22Rv1 (cell line): Measurements from ENCODE around the gene C1QTNF3.
A peak's percentile ranks its signal among the peaks of the same experiment; 100 is the strongest.
"Not testable (repeated sequence)": the region's sequence is repeated elsewhere in the genome, so short reads cannot be mapped to it uniquely, and the experiment has no call there.

ENCODE experiments used
- H3K27ac ChIP-seq: fragments of 450-650 bp; 2 replicates; pipeline ENCODE4 v1.5.1; 2017
- ZFX ChIP-seq: fragments of 450-650 bp; IDR thresholded peaks from 2 replicates; pipeline ENCODE4 v1.6.1; 2017; ENCODE audit warnings: antibody characterized with exemption, borderline replicate concordance
- TF ChIP-seq, protein P1 (sequence below): fragments of 450-650 bp; IDR thresholded peaks from 2 replicates; pipeline ENCODE4 v1.5.1; 2017; ENCODE audit warnings: mild to moderate bottlenecking

The C1QTNF3 gene, protein sequence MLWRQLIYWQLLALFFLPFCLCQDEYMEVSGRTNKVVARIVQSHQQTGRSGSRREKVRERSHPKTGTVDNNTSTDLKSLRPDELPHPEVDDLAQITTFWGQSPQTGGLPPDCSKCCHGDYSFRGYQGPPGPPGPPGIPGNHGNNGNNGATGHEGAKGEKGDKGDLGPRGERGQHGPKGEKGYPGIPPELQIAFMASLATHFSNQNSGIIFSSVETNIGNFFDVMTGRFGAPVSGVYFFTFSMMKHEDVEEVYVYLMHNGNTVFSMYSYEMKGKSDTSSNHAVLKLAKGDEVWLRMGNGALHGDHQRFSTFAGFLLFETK

DNA sequence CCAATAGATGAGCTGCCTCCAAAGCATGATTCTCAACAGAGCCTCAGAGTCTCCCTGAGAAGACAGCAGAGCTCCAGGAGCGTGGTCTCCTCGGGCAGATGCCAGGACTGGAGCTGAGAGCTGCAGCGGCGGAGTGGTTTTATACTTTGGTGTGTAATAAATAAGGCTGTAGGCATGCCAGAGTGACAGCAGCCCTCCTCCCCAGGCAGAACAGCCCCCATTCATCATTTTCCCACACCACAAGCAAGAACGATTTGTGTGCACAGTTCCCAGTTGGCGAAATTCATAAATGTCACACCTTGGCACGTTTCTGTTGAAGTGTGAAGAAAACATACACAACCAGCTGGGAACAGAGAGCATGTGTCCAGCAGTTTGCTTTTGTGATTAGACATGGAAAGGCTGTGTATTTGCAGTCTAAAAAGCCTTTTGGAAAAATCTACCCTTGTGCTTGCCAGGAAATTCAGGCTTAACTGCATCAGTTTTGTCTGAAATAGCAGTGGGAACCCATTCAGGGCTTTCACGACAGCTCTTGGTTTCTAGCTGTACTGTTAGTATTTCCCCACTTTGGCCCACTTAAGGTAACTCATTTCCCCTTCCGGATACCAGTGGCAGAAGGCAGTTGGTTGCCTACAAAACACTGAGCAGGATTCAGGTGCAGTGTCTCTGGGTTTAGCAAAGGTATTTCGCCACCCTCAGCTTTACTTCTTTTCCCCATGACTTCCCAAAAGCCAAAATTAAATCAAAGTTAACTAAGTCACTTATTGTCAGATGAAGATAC is at the start of gene C1QTNF3:
Gene C1QTNF3 (minus strand): TSS at position 115 of the 778 bp plus-strand sequence. CDS start 88 bp downstream, at position 27.
- H3K27ac ChIP-seq: no peak within 1 kb of the TSS
- no peak for TF ChIP-seq ZFX
- TF ChIP-seq, protein P1, sequence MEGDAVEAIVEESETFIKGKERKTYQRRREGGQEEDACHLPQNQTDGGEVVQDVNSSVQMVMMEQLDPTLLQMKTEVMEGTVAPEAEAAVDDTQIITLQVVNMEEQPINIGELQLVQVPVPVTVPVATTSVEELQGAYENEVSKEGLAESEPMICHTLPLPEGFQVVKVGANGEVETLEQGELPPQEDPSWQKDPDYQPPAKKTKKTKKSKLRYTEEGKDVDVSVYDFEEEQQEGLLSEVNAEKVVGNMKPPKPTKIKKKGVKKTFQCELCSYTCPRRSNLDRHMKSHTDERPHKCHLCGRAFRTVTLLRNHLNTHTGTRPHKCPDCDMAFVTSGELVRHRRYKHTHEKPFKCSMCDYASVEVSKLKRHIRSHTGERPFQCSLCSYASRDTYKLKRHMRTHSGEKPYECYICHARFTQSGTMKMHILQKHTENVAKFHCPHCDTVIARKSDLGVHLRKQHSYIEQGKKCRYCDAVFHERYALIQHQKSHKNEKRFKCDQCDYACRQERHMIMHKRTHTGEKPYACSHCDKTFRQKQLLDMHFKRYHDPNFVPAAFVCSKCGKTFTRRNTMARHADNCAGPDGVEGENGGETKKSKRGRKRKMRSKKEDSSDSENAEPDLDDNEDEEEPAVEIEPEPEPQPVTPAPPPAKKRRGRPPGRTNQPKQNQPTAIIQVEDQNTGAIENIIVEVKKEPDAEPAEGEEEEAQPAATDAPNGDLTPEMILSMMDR: no peak

DNA sequence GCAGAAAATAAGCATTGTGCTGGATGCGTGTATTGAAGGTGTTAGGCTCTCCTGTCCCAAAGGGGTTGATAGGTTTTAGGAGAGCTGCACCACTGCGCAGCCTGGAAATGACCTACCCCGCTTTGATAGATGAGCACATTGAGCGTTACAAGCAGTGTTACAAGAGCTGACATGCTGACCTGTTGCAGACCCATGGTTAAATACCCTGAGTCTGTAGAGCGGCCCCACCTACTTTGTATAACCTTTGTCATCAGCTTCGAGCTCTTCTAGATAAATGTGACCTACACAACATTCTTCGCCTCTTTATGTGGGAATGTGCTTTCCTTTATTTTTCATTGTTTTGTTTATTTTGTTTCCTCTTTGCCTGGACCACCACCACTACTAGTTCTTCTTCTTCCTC is 48.0 kb upstream of the C1QTNF3 start:
- H3K27ac ChIP-seq: not testable (repeated sequence)

DNA sequence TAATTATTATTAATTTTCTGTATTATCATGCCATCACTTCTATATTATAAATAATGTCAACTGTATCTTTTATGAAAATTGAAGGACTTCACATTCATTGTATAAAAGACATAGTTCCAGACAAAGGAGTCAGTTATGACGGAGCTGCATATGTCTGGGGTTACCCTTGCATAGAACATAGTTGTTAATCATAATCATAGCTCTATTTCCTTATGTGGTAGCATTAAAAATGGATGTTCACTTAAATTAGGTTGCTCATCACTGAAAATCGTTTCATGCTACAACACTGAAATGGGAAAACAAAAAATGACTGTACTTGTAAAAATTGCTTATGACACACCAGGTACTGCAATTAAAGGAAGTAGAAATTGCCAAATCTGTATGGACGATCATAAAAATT is 46.8 kb upstream of the C1QTNF3 start:
- H3K27ac ChIP-seq: not testable (repeated sequence)

DNA sequence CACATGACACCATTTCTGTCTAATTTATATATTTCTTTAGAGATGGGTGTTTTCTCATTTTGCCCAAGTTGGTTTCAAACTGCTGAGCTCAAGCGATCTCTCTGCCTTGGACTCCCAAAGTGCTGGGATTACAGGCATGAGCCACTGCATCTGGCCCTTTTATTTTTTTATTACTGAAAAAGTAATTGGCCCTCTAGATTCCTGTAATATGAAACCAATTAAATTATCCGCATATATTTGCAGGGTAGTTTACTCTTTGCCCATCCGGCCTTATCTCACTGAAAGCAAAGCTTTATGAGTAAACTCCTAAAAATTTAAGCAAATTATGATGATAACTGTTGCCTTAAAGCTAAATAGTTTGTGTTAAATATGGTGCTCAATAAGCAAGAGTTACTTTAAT is 44.7 kb upstream of the C1QTNF3 start:
- H3K27ac ChIP-seq: 0 out of 2 replicates have a peak overlapping the region, but pooled peaks have one; percentile 18

DNA sequence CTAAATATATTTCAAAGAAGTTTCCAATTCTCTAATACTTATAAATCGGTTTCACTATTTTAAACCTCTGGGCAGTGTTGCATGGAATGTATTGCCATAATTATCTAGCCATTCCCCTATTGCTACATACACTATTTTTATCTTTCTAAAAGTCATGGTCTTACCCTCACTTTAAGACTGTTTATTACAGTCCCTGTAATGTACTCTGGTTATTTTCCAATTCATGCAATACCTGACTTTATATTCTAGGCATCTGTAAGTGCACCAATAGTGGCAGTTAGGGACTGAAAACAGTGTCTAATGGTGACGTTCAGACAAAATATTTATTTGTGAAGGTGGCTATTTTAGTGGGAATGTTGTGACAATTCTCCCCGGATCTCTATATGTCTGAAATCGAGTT is 40.9 kb upstream of the C1QTNF3 start:
- H3K27ac ChIP-seq: not testable (repeated sequence)

DNA sequence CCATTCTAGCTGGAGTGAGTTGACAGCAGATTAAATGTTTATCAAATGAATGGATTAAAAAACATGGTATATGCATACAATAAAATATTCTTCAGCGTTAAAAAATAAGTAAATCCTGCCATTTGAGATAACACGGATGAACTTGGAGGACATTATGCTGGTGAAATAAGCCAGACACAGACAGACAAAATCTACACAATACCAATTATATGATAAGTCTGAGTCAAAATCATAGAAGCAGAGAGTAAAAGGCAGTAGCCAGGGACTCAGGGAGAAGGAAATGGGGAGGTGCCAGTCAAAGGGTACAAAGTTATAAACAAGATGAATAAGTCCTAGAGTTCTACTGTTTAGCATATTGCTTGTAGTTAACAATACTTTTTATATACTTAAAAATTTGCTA is 36.5 kb upstream of the C1QTNF3 start:
- H3K27ac ChIP-seq: not testable (repeated sequence)

DNA sequence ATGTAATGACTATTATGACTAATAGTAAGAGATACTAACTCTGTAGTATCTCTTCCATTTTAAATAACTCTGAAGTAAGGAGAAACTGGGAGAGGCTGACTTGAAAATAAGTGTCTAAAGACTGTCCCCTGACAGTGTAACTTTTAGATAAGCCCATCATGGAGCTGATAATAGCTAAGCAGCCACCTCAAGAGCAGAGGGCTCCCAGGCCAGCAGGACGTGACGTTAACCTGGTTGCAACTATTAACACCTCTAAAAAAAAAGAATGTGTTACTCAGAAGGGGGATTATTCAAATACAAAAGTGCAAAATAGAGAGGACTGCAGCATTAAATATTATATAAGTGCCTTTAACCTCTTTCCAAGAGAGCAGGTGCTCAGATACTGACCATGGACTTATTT is 34.6 kb upstream of the C1QTNF3 start:
- not testable (repeated sequence) for H3K27ac ChIP-seq

DNA sequence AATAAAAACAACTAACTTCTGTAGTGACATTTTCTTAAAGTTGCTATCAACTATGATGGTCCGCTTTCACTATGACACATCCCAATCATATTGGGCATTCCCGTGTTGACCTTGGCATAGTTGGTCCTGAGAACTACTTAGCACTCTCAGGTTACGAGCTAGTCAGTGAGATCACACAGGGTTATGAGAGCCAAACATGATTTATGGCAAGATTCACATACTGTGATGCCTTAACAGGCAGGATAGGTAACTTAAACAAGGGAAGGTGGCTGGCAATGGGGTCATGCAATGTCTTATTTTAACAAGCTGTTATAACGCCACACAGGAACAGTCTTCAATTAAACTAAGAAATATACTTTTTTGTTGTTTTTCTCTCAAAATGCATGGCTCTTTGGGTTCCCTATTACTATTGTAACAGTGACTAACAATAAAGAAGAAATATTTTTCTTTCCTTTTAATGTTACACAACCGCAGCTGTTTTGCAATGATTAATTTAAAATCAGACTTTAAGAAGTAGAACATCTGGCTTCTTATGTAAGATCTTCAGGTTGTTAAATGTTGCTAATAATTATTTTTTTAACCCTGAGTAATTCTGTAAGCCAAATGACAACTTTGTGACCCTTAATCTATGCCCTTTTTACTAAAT is 33.8 kb upstream of the C1QTNF3 start:
- H3K27ac ChIP-seq: not testable (repeated sequence)

DNA sequence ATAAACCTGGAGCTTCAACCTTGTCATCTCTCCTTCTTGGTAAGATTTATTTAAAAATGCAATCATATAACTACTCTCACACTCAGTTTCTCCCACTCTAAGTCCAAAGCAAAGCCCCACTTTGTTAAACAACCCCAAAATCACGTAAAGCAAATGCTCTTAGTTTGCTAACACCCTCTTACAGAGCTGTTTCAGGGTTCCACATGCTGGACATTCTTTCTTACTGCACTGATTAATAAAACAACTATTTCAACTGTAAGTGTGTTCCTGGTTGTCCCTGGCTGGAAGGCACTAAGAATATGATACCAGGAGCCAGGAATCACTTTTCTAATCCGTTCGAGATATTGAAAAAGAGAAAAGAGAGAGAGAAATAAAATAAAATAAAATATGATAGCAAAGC is 31.5 kb upstream of the C1QTNF3 start:
- not testable (repeated sequence) for H3K27ac ChIP-seq

DNA sequence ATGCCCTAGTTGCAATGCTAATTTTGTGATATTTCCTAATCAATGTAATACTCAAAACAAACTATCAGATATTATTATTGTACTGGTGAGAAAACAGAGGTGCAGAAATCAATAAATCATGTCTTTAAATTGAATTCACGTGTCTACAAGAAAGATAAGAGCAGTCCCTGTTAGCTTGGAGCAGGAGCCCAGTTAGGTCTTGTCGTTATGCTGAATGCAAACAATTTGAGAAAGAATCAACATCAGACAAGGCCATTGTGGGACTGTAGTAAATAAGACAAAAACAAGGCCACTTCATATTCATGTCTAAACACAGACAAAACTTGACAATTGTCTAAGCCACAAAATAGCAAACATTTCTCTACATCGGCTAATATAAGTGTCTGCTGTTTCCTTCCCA is 31.1 kb upstream of the C1QTNF3 start:
- H3K27ac ChIP-seq: not testable (repeated sequence)

DNA sequence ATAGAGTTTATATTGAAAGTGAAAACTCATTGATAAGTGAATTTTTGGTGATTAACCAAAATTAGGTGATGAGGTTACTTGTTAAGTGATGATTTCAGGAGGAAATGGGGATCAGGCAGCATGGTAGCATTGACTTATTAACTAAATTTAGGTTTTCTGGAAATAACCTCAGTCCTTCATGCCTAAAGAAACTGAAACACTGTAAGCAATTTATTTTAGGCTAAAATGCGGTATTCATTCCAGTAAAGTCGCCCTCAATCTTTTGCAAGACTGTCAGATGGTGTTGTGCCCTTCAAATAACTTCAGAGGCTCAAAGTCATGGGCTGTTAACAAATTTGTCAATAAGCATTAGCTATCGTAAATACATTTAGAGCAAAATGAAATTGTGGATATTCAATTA is 27.6 kb upstream of the C1QTNF3 start:
- not testable (repeated sequence) for H3K27ac ChIP-seq

DNA sequence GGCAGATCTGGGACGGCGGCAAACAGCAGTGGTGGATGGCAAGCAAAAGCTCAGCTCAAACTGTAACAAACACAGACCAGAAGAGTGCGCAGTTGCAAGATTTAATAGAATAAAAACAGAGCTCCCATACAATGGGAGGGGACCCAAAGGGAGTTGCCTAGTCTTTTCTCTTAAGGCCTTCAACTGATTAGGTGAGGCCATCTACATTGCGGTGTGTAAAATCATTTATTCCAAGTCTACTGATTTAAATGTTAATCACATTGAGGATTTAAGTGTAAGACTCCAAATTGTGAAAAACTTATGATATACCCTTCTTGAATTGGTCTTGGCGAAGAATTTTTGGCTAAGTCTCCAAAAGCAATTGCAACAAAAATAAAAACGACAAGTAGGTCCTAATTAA is 21.6 kb upstream of the C1QTNF3 start:
- no peak overlapping the region for H3K27ac ChIP-seq
- TF ChIP-seq ZFX: no peak
- TF ChIP-seq, protein P1: no peak

DNA sequence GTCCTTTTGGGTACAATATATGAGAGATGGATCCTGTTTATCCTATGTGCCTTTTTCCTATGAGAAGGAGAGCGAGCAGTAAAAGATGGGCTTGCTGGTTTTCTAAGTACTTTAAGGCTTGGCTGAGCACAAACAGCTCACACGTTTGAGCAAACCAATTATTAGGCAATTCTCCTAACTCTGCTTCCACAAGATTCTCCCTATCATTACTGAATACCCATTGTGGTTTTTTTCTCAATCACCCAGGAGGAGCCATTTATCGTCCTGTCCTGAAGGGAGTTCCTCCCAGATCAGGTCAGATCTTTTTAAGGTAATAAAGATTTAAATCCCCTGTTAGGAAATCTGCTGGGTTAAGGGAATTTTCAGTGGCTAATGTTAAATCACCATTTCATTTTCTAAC is 19.4 kb upstream of the C1QTNF3 start:
- no peak overlapping the region for H3K27ac ChIP-seq
- TF ChIP-seq ZFX: no peak
- TF ChIP-seq, protein P1: no peak
